Naive thymus-derived CD8-positive, alpha-beta T cell (primary cell): ENCODE measurements around the gene PUDP. TPM values are rescaled to one million over a fixed set of nuclear protein-coding genes. Genes with fewer than 3 reads are reported as not detected.

ENCODE experiments used
- ATAC-seq, 2 donors: fragments of 150-1000 bp; cut with Tn5 transposase in 1 of 2; sonication (Bioruptor Pico), chemical (Tn5 transposase) in 1 of 2; 1 replicate in 1 of 2; 2 replicates in 1 of 2; pipeline ENCODE4 v1.10.0; 2021; ENCODE audit warnings: mild to moderate bottlenecking in 2 of 2, moderate library complexity in 2 of 2
- POLR2A ChIA-PET: fragments of 350-600 bp; sonication (Branson Sonifier 250); formaldehyde crosslinking; loops from one replicate; lab custom pipeline; 2021; ENCODE audit warnings: antibody characterized with exemption; lab: Charles Lee
- DNase-seq, 10 donors: peaks; one replicate each; pipeline versions ENCODE4 v3.0.0 to v3.0.0-alpha.2; 2020 to 2022
- H3K27ac Mint-ChIP-seq, 10 donors: one replicate each; pipeline ENCODE4 v1.8.0; 2020 to 2022; ENCODE audit warnings: mild to moderate bottlenecking in 10 of 10, mixed read lengths in 10 of 10, moderate library complexity in 4 of 10, inconsistent platforms in 1 of 10
- H3K27me3 Mint-ChIP-seq, 5 donors: one replicate each; pipeline ENCODE4 v1.8.0; 2021 to 2022; ENCODE audit warnings: mixed read lengths in 5 of 5
- H3K36me3 Mint-ChIP-seq, 3 donors: one replicate each; pipeline ENCODE4 v1.8.0; 2020 to 2022; ENCODE audit warnings: mixed read lengths in 3 of 3, mild to moderate bottlenecking in 2 of 3, inconsistent platforms in 1 of 3
- H3K4me1 Mint-ChIP-seq, 4 donors: one replicate each; pipeline ENCODE4 v1.8.0; 2021 to 2022; ENCODE audit warnings: mixed read lengths in 4 of 4
- H3K4me3 Mint-ChIP-seq, 10 donors: one replicate each; pipeline ENCODE4 v1.8.0; 2020 to 2022; ENCODE audit warnings: mild to moderate bottlenecking in 10 of 10, mixed read lengths in 10 of 10, moderate library complexity in 6 of 10, inconsistent platforms in 1 of 10
- H3K9me3 Mint-ChIP-seq, 9 donors: one replicate each; pipeline ENCODE4 v1.8.0; 2020 to 2022; ENCODE audit warnings: mixed read lengths in 9 of 9, mild to moderate bottlenecking in 3 of 9, inconsistent platforms in 1 of 9, moderate library complexity in 1 of 9
- polyA plus RNA-seq, 3 donors: library from polyadenylated mRNA; unstranded; fragments of 300-500 nt; fragmentation: Illumina TruSeq; gene quantifications; one replicate each; pipeline ENCODE4 v1.2.3, GENCODE V29; 2021
- total RNA-seq, 8 experiments: library from RNA in 2 of 8; stranded (reverse) in 2 of 8; gene quantifications; one replicate each; pipeline ENCODE4 v1.2.3 and lab custom pipeline; 2021 to 2026

Gene PUDP
- total and polyA plus RNA-seq, 5 experiments from 2014 or later = 8.6 to 12.0 (median 10.0) TPM

DNA sequence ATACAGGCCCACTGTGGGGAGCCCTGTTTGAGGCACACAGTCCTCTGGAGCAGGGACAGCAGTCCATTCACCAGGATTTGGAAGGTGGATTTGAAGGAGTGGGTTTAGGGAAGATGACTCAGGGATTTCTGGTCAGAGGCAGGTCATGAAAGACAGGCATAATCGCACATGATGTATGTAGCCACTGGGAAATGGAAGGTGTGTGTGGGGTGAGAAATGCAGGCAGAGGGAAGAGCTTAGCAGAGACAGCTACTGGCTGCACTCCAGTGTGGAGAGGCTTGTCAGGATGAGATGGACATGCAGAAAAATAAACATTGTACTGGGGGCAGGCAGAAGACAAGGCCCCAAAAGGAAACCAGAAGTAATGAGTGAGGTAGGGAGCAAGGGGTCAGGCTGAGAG, 85.7 kb downstream of the PUDP start:
- ATAC-seq (no peak), DNase-seq (no peak)
- Mint-ChIP-seq H3K9me3 (no peaks in the 10 kb centered on the region), H3K4me1 (peaks cover 5 to 34% (median 25%) of the 10 kb centered on the region in 4 donors), H3K4me3 (no peak overlapping the region), H3K27me3 (no peaks in the 10 kb centered on the region), H3K27ac (peak overlapping the region in 6 of 10 donors; percentile 10 to 60 (median 50)), H3K36me3 (peaks cover 3 to 33% (median 4%) of the 10 kb centered on the region in 3 donors)
- POLR2A ChIA-PET = no interaction called here

DNA sequence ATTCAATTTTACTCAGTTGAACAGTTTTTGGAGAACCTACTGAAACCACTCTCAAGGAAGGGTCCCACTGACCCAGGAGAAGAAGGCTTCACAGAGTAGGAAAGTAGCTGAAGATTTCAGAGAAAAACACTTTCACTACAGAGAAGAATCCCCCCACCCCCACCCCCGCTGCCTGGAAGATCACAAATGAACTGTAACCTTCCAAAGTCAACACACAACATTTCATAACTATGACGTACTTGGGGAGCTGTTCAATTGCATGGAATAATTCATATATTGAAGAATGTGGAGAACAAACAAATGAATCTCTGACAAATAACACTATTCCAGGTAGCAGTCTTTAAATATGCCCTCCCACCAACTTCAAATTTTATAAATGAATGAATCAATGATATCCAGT, 86.5 kb downstream of the PUDP start:
- Mint-ChIP-seq H3K36me3 (peaks cover 6 to 37% (median 12%) of the 10 kb centered on the region in 3 donors), H3K27me3 (no peaks in the 10 kb centered on the region), H3K9me3 (no peaks in the 10 kb centered on the region), H3K4me3 (no peak overlapping the region), H3K27ac (no peak overlapping the region), H3K4me1 (peaks cover 7 to 35% (median 29%) of the 10 kb centered on the region in 4 donors)
- no peak for DNase-seq
- no peak for ATAC-seq
- POLR2A ChIA-PET = no interaction called here

DNA sequence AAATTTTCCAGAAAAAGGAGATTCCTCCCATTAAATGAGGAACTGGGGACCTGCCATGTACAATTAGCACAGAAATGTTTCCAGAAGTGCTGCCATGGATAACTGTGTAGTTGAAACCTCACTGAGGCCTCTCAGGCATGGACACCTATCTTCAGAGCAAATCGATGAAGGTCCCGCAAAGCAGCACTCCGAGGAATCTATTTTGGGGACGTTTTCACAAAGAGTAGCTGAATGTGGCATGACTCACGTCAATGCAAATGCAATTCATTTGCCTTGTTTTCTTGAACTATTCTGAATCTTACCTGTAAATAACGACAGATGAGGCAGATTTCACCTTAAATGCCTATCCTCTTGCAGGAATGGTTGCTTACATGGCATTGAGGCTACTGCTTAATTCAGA, 87.5 kb downstream of the PUDP start:
- POLR2A ChIA-PET = no interaction called here
- H3K36me3 Mint-ChIP-seq = peaks cover 6 to 38% (median 13%) of the 10 kb centered on the region in 3 donors
- H3K27ac Mint-ChIP-seq = no peak overlapping the region
- no peaks in the 10 kb centered on the region for H3K27me3 Mint-ChIP-seq
- H3K4me3 Mint-ChIP-seq = no peak overlapping the region
- DNase-seq = no peak
- no peak for ATAC-seq
- no peaks in the 10 kb centered on the region for H3K9me3 Mint-ChIP-seq
- peaks cover 7 to 44% (median 38%) of the 10 kb centered on the region in 4 donors for H3K4me1 Mint-ChIP-seq

DNA sequence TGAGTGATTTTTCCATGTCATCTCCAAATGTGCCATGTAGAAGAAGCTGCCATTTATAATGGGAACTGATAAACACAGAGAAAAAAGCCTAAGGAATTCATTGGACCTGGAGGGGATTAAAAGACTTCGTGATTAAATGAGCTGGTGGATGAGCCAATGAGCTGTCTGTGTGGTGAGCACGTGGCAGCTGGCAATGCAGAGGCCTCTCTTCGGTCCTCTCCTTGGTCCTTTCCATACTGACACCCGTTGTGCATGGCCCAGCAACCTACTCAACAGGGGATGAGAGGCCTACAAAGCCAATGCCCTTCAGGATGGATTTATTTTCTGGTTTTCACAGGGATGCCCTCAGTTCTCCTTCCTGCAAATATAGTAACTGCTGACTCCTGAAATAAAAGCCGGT, 88.1 kb downstream of the PUDP start:
- Mint-ChIP-seq H3K4me1 (peaks cover 7 to 47% (median 38%) of the 10 kb centered on the region in 4 donors), H3K9me3 (no peaks in the 10 kb centered on the region), H3K36me3 (peaks cover 6 to 38% (median 13%) of the 10 kb centered on the region in 3 donors), H3K4me3 (no peak overlapping the region), H3K27ac (peak overlapping the region in 2 of 10 donors; percentile 8 to 46), H3K27me3 (no peaks in the 10 kb centered on the region)
- ATAC-seq (no peak), DNase-seq (no peak)
- POLR2A ChIA-PET = no interaction called here

DNA sequence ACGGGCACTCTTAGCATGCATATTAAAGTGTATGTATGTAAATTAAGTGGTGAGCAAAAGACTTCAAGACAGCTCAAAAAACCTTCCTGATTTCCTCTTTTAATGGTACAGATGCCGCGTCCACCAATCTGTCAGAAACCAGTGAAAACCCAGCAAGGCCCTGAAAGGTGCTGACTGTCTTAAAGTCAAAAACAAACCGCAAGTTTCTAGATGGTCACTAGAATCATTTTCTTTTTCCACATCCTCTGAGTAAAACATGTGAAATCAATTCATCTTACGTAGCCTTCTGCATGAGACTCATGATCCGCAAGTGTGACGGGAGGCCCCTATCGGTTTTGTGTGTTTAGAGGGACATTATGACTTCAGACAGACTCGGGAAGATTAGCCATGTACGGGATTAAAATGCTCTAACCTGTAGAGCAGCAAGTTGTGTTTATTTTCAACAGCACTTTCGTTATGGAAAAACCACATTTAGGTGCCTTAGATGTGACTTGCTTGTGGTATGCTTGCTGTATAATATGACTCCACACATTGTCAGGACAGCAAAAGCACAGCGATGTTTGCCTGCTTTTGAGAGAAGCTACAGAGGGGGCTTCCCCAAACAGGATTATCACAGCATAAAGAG, 88.6 kb downstream of the PUDP start:
- Mint-ChIP-seq H3K27me3 (no peaks in the 10 kb centered on the region), H3K36me3 (peaks cover 6 to 38% (median 13%) of the 10 kb centered on the region in 3 donors), H3K9me3 (no peaks in the 10 kb centered on the region), H3K4me1 (peaks cover 7 to 52% (median 38%) of the 10 kb centered on the region in 4 donors), H3K27ac (peak overlapping the region in 4 of 10 donors; percentile 3 to 46 (median 28)), H3K4me3 (no peak overlapping the region)
- DNase-seq = no peak
- no peak for ATAC-seq
- POLR2A ChIA-PET = no interaction called here

DNA sequence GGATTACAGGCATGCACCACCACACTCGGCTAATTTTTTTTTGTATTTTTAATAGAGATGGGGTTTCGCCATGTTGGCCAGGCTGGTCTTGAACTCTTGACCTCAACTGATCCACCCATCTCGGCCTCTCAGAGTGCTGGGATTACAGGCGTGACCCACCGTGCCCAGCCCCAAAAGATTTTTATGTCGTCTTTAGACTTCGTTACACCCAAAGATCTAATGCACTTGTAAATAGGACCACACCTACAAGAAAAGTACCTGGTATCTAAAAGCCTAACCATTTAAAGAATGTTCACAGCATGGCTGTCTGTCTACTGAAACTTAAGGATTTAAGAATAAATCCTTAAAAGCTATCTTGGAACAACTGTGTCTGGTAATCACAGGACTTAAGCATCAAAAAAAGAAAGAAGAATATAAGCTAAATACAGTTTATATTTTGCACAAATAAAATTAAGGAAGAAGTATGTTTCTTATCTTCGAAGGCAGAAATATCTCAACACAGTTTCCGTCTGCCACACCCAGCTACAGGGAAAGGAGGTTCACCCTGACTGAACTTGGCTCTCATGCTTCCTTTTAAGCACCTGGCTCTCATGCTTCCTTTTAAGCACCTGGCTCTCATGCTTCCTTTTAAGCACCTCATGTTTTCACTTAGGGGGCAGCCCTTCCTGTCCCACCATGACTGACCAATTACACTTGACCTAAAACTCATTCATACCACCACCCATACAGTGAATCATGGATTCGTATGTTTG, 92.4 kb downstream of the PUDP start:
- DNase-seq = no peak
- H3K4me3 Mint-ChIP-seq = peak overlapping the region in 3 of 10 donors; percentile 5 to 18 (median 5)

DNA sequence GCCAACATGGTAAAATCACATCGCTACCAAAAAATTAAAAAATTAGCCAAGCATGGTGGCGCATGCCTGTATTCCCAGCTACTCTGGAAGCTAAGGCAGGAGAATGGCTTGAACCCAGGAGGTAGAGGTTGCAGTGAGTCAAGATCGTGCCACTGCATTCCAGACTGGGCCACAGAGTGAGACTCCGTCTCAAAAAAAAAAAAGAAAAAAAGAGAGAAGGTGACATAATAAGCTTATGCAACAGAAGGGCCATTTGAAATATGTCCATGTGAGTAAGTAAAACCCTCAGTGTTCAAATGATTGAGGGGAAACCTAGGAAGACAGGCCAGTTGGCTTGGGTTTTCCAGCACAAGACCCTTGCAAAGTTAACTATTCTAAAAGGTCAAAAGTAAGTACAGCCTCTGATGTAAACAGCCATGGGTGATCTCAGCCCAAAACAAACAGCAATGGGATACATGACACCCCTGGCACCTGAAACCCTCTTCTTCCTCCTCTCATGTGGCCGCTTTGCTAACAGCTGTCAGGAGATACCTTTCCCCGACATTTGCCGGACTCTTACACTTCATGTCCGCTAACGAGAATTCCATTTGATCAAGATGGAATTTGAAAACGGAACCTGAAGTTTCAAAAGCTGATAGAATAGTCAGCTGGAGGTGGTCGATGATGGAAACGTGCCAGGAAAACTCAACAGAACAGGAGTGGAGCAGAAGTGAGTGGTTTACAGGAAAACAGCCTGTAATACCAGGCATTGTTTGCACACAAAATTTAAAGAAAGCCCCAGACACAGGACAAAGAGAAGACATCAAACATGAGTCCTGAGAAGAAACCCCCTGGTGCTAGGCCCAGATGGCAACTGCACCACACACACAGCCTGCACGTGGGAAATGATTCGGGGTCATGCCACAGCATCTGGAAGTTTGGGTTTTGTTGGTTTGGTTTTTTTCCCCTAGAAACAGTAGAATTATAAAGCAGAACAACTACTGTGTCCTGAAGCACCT, 93.4 kb downstream of the PUDP start:
- H3K36me3 Mint-ChIP-seq = peaks cover 14 to 58% (median 32%) of the 10 kb centered on the region in 3 donors
- H3K9me3 Mint-ChIP-seq = no peaks in the 10 kb centered on the region
- H3K4me1 Mint-ChIP-seq = peaks cover 4 to 43% (median 24%) of the 10 kb centered on the region in 4 donors
- POLR2A ChIA-PET = no interaction called here
- DNase-seq = no peak
- H3K4me3 Mint-ChIP-seq = no peak overlapping the region
- no peak for ATAC-seq
- H3K27ac Mint-ChIP-seq = no peak overlapping the region
- H3K27me3 Mint-ChIP-seq = no peaks in the 10 kb centered on the region

More for the DNA sequence above, 92.4 kb downstream of the PUDP start:
- peaks cover 4 to 49% (median 28%) of the 10 kb centered on the region in 4 donors for H3K4me1 Mint-ChIP-seq
- no peaks in the 10 kb centered on the region for H3K9me3 Mint-ChIP-seq
- no peaks in the 10 kb centered on the region for H3K27me3 Mint-ChIP-seq
- POLR2A ChIA-PET = interaction anchor here (0.5 kb wide), 1 partner anchor 15 kb away, joined by 3 read pairs; no protein-coding TSS in a partner anchor
- no peak for ATAC-seq
- H3K36me3 Mint-ChIP-seq = peaks cover 9 to 53% (median 28%) of the 10 kb centered on the region in 3 donors
- H3K27ac Mint-ChIP-seq = peak overlapping the region in 4 of 10 donors; percentile 7 to 57 (median 44)

DNA sequence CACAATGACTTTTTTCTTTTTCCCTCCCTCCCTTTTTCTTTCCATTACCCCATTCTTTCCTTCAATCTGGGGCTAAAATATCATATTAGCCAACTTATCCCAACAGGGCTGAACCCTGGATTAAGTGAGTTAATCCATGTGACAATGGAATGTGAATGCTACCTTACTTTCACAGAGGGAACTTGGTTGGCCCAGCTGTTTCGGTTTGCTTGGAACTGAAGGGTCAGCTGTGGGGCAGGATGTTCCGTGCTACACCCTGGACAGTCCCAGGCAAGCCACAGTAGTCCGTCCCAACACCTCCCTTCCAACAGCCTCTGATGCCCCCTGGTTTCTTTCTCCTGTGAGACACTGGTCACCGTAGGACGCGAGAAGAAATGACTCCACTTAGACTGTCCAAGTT, 95.4 kb downstream of the PUDP start:
- H3K4me1 Mint-ChIP-seq = peaks cover 4 to 32% (median 20%) of the 10 kb centered on the region in 4 donors
- peak overlapping the region in 1 of 10 donors; percentile 65 for H3K27ac Mint-ChIP-seq
- H3K36me3 Mint-ChIP-seq = peaks cover 16 to 54% (median 40%) of the 10 kb centered on the region in 3 donors
- H3K4me3 Mint-ChIP-seq = no peak overlapping the region
- H3K27me3 Mint-ChIP-seq = no peaks in the 10 kb centered on the region
- no peaks in the 10 kb centered on the region for H3K9me3 Mint-ChIP-seq
- DNase-seq (no peak), ATAC-seq (no peak)
- POLR2A ChIA-PET = no interaction called here

DNA sequence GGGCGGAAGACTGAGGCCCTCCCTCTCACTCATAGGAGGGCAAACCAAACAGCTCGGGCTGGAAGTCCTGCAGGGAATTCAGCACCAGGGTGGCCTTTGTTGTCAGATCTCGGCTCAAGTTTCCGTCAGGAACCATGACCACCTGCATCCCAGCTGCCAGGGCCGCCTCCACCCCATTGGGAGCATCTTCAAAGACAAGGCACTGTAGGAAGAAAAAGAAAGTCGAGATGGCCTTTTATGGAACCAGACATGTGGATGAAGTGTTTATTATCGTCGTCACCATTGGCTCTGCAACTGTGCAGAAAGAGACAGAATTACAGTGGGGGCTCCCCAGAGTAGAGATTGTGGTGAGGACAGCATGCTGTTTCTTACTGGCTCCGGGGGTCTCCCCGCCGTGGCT, 97.7 kb downstream of the PUDP start:
- H3K4me3 Mint-ChIP-seq = no peak overlapping the region
- POLR2A ChIA-PET = no interaction called here
- peaks cover 10 to 54% (median 32%) of the 10 kb centered on the region in 3 donors for H3K36me3 Mint-ChIP-seq
- H3K27me3 Mint-ChIP-seq = no peaks in the 10 kb centered on the region
- DNase-seq (no peak), ATAC-seq (no peak)
- peaks cover 0 to 4% (median 0%) of the 10 kb centered on the region in 9 donors for H3K9me3 Mint-ChIP-seq
- H3K27ac Mint-ChIP-seq = no peak overlapping the region
- peaks cover 0 to 14% (median 2%) of the 10 kb centered on the region in 4 donors for H3K4me1 Mint-ChIP-seq

DNA sequence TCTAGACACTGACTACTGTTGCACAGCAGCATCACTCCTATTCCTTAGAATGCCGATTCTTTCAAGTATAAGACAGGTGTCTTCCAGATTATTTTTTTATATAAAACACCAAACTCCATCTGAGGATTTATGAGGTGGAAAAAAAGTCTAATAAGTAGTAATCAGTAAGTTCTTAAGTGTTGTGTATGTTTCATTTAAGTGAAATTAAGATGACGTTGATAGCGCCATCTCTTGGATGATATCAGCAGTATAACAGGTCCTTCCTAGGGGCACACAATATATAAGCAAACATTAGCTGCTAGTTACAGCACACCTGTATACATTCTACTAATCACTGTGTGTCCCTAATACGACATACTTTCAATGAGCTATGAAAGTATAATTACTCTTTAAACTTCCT, 100.0 kb downstream of the PUDP start:
- Mint-ChIP-seq H3K27ac (no peak overlapping the region), H3K9me3 (peaks cover 0 to 8% (median 0%) of the 10 kb centered on the region in 9 donors), H3K27me3 (no peaks in the 10 kb centered on the region), H3K36me3 (peaks cover 11 to 52% (median 35%) of the 10 kb centered on the region in 3 donors), H3K4me1 (peaks cover 0 to 3% (median 1%) of the 10 kb centered on the region in 4 donors), H3K4me3 (no peak overlapping the region)
- POLR2A ChIA-PET = no interaction called here
- DNase-seq = no peak
- ATAC-seq = no peak

DNA sequence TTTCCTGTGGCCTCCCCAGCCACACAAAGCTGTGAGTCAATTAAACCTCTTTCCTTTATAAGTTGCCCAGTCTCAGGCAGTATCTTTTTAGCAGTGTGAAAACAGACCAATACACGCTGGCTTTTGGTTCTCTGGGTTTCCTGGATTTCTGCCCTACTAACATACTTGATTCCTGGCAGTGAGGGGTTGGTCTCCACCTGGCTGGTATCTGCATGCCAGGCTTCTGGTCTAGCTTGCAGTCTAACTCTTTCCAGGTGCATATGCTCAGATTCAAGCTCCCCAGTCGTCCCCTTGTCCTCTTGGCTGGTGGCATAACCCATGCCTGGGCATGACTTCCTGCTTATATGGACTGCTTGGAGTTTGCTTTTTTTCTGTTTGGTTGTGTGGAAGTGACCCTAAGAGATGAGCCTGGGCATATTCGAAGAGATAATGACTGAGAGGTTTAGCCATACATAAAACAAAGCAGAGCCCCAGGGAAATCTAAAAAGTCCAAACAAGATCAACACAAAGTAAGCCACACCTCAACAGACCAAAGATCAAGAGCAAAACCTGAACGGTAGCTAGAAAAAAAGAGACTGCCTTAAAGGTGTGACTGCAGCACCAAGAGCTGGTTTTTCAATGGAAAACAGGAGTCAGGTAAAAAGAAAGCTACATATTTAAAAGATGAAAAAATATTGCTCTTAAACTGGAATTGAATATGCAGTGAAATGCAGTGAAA, 102.6 kb downstream of the PUDP start:
- DNase-seq = no peak
- H3K9me3 Mint-ChIP-seq = peaks cover 0 to 12% (median 0%) of the 10 kb centered on the region in 9 donors
- peaks cover 14 to 44% (median 42%) of the 10 kb centered on the region in 3 donors for H3K36me3 Mint-ChIP-seq
- H3K4me3 Mint-ChIP-seq = no peak overlapping the region
- no peak for ATAC-seq
- POLR2A ChIA-PET = no interaction called here
- no peaks in the 10 kb centered on the region for H3K27me3 Mint-ChIP-seq
- peaks cover 0 to 2% (median 0%) of the 10 kb centered on the region in 4 donors for H3K4me1 Mint-ChIP-seq
- peak overlapping the region in 2 of 10 donors; percentile 37 to 83 for H3K27ac Mint-ChIP-seq
